ENCODE measurements around the gene SKP2. TPM values are rescaled to one million over a fixed set of nuclear protein-coding genes. Genes with fewer than 3 reads are reported as not detected.

The SKP2 gene
- 10 to 100 TPM in 7 of 9 donors, 1 to 10 TPM in 2; 8.7 to 52.1 (median 14.9) TPM for total RNA-seq
- 10 to 100 TPM in 1 of 3 donors, 1 to 10 TPM in 2; 2.9 to 11.3 (median 3.9) TPM for polyA plus RNA-seq
- long read RNA-seq, donor 1, transcript SKP2-202 (10 exons, 3,759 nt) = major isoform, 6 of 7 reads
- long read RNA-seq, donor 1, partial matches to known transcripts = 0 of 7 reads
- long read RNA-seq, donor 1, other reads (novel, unspliced or antisense) = 0 of 7 reads
- long read RNA-seq, donor 2, transcript SKP2-202 (10 exons, 3,759 nt) = major isoform, 5 of 51 reads
- long read RNA-seq, donor 2, partial matches to known transcripts = 45 of 51 reads
- long read RNA-seq, donor 2, other reads (novel, unspliced or antisense) = 0 of 51 reads
- long read RNA-seq, donor 3, transcript SKP2-202 (10 exons, 3,759 nt) = major isoform, 5 of 5 reads
- long read RNA-seq, donor 3, partial matches to known transcripts = 0 of 5 reads
- long read RNA-seq, donor 3, other reads (novel, unspliced or antisense) = 0 of 5 reads
- long read RNA-seq, donor 4, partial matches to known transcripts = 0 of 2 reads
- long read RNA-seq, donor 4, other reads (novel, unspliced or antisense) = 1 of 2 reads
- long read RNA-seq, donor 5, partial matches to known transcripts = 0 of 1 reads
- long read RNA-seq, donor 5, other reads (novel, unspliced or antisense) = 0 of 1 reads
- long read RNA-seq, donor 6, partial matches to known transcripts = 0 of 1 reads
- long read RNA-seq, donor 6, other reads (novel, unspliced or antisense) = 1 of 1 reads
- long read RNA-seq, donor 7, partial matches to known transcripts = 15 of 26 reads
- long read RNA-seq, donor 7, other reads (novel, unspliced or antisense) = 7 of 26 reads
- long read RNA-seq, donor 8, transcript SKP2-202 (10 exons, 3,759 nt) = major isoform, 9 of 10 reads
- long read RNA-seq, donor 8, partial matches to known transcripts = 0 of 10 reads
- long read RNA-seq, donor 8, other reads (novel, unspliced or antisense) = 0 of 10 reads
- long read RNA-seq, donor 9, transcript SKP2-202 (10 exons, 3,759 nt) = major isoform, 7 of 7 reads
- long read RNA-seq, donor 9, partial matches to known transcripts = 0 of 7 reads
- long read RNA-seq, donor 9, other reads (novel, unspliced or antisense) = 0 of 7 reads
- long read RNA-seq, donor 10, transcript SKP2-202 (10 exons, 3,759 nt) = major isoform, 8 of 8 reads
- long read RNA-seq, donor 10, partial matches to known transcripts = 0 of 8 reads
- long read RNA-seq, donor 10, other reads (novel, unspliced or antisense) = 0 of 8 reads

- Histone ChIP-seq H3K27me3 (no peaks in the 10 kb centered on the region), H3K9me3 (replicated peaks in 1 of 3) (no peaks in the 10 kb centered on the region), H3K36me3 (replicated peaks in 1 of 2) (no peaks in the 10 kb centered on the region), H3K27ac (peak within 1 kb of the TSS in 4 of 5 donors; percentile 56 to 84 (median 80)), H3K4me1 (replicated peaks in 1 of 2) (peaks cover 13 to 33% of the 10 kb centered on the region in 2 donors), H3K4me3 (peak within 1 kb of the TSS; percentile 57 to 92 (median 74))
- peak; percentile 96 to 99 (median 98) for DNase-seq
- no peak for TF ChIP-seq CTCF (IDR thresholded peaks at IDR 0.05)
- peak; percentile 54 to 80 for TF ChIP-seq POLR2A (IDR thresholded peaks at IDR 0.05)
- WGBS, 4 donors = 0 to 1% (median 0%) methylated on average over 34 to 81 of the region's 81 CpGs
- intact Hi-C loops (cut with DNase I) = no loop called here
These were observed at the start of gene SKP2, which contains the start of gene LMBRD2 for GRCh38 chr5:36151434-36152323. SKP2 (plus strand) TSS chr5:36152111; CDS start chr5:36152263, 152 bp downstream. LMBRD2 (minus strand) TSS chr5:36151887; CDS start chr5:36143349, 8,538 bp downstream.

GRCh38 chr5:36105819-36106218, 46.1 kb upstream of the SKP2 start:
- TF ChIP-seq POLR2A (IDR thresholded peaks at IDR 0.05) (no peak), CTCF (IDR thresholded peaks at IDR 0.05) (no peak)
- no peak for DNase-seq
- intact Hi-C loops (cut with DNase I) = no loop called here
- Histone ChIP-seq H3K4me1 (replicated peaks in 1 of 2) (no peaks in the 10 kb centered on the region), H3K4me3 (no peak overlapping the region), H3K36me3 (replicated peaks in 1 of 2) (peaks cover 0 to 39% of the 10 kb centered on the region in 2 donors), H3K27ac (no peak overlapping the region), H3K27me3 (no peaks in the 10 kb centered on the region), H3K9me3 (replicated peaks in 1 of 3) (no peaks in the 10 kb centered on the region)
- 78 to 94% (median 91%) methylated on average over 2 of the region's 2 CpGs for WGBS, 4 donors

GRCh38 chr5:36108758-36109460, 43.0 kb upstream of the SKP2 start:
- WGBS, 4 donors = 83 to 95% (median 89%) methylated on average over 3 of the region's 3 CpGs
- no peaks in the 10 kb centered on the region for H3K27me3 ChIP-seq
- intact Hi-C loops (cut with DNase I) = no loop called here
- H3K4me3 ChIP-seq = no peak overlapping the region
- TF ChIP-seq CTCF (IDR thresholded peaks at IDR 0.05) (no peak), POLR2A (IDR thresholded peaks at IDR 0.05) (no peak)
- no peak overlapping the region for H3K27ac ChIP-seq
- peaks cover 0 to 35% of the 10 kb centered on the region in 2 donors for H3K36me3 ChIP-seq (replicated peaks in 1 of 2)
- H3K9me3 ChIP-seq (replicated peaks in 1 of 3) = no peaks in the 10 kb centered on the region
- H3K4me1 ChIP-seq (replicated peaks in 1 of 2) = no peaks in the 10 kb centered on the region
- DNase-seq = no peak

Data from adrenal gland (tissue), 19 donors.